ENCODE data around the gene TIAM2. TPM values are rescaled to one million over a fixed set of nuclear protein-coding genes. Genes with fewer than 3 reads are reported as not detected.

Gene TIAM2
- total RNA-seq, 1 donor from 2014 or later = 36.8 TPM

DNA sequence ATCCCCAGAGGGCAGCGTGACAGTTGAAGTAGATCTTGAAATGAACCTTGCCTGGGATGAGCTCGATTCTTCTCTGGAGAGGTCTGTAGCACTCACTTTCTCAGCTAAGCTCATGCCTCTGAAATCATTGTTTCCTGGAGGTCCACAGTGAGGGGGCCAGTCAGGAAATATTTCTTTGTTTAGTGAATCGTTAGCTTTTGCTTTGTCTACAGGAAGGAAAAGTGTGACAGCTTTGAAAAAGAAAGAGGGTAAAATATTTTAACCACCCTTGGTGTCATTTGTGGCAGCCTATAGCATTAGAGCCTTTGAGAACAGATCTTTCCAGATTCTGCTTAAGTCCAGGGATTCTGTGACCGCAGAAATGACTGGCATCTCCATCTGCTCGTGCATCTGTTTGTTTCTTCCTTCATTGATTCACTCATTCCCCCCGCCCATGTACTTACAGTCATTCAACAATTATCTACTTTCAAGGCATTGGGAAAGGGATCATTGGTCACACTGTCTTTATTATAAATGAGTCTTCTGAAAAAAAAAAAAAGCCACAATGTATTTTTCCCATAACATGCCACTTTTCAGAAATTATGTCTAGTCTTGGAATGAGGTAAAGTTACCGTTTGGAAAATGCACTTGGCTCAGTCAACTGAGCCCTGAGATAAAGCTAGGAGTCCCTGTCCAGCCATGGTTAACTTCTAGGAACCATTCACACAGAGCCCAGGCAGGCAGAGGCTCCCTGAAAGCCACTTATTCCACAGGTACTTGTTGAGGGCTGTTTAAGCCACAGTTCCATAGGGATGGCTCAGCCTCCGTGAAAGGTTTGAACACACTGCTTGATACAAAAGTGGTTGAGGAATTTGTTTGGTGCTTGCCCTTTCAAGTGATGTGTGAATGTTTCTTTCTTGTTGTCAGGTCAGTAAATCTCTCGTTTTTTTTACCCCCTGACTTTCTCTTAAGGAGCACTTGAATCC lies 86.0 kb downstream of the TIAM2 start:
- no peaks in the 10 kb centered on the region for H3K36me3 Mint-ChIP-seq (ENCODE audit: low read depth)
- TF ChIP-seq CTCF (conservative IDR thresholded peaks at IDR 0.05) = no peak
- no peak for DNase-seq (ENCODE audit: low read depth, low spot score)
- no peak overlapping the region for H3K4me3 Mint-ChIP-seq
- no peak overlapping the region for H3K27ac Mint-ChIP-seq (ENCODE audit: unreplicated experiment)
- peaks cover 52% of the 10 kb centered on the region for H3K4me1 Mint-ChIP-seq
- H3K9me3 Mint-ChIP-seq = no peaks in the 10 kb centered on the region
- H3K27me3 Mint-ChIP-seq (ENCODE audit: low read depth) = no peaks in the 10 kb centered on the region

DNA sequence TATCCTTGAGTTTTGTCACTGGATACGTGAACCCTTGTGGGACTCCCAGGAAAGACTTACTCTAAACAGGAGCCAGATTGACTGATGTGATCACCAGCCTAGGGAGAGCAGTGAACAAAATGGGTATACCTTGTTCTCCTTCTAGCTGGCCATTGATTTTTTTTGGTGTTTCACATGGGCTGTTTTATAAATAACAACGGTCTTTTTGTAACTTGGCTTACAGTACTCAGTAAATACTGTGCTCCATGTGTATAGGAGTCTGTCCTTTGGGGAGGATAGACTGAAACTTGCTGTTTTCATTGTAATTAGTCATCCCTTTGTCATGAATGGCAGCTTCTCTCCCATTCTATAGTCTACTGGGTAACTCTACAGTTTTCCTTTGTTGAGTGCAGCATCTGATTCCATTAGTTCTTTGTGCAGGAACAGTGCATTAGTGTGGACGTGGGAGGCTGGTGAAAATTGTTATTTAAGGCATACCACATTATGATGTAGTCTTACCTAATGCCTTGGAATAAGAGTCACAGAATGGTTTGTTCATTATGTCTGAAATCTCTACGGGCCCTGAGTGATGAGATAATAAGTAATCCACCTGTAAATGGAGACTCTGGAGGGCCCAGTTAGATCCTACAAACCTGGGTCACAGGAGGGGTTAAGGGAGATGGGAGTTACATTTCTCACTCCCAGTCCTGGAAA lies 89.5 kb downstream of the TIAM2 start:
- no peaks in the 10 kb centered on the region for H3K9me3 Mint-ChIP-seq
- no peak overlapping the region for H3K4me3 Mint-ChIP-seq

GRCh38 chr6:155085582-155086257 lies 90.6 kb downstream of the TIAM2 start:
- Mint-ChIP-seq H3K9me3 (no peaks in the 10 kb centered on the region), H3K4me3 (no peak overlapping the region), H3K27ac (ENCODE audit: unreplicated experiment) (peak overlapping the region; percentile 87), H3K36me3 (ENCODE audit: low read depth) (no peaks in the 10 kb centered on the region), H3K4me1 (peaks cover 32% of the 10 kb centered on the region), H3K27me3 (ENCODE audit: low read depth) (no peaks in the 10 kb centered on the region)
- no peak for DNase-seq (ENCODE audit: low read depth, low spot score)
- TF ChIP-seq CTCF (conservative IDR thresholded peaks at IDR 0.05) = no peak

More for the DNA sequence above, 89.5 kb downstream of the TIAM2 start:
- TF ChIP-seq CTCF (conservative IDR thresholded peaks at IDR 0.05) = no peak
- no peak overlapping the region for H3K27ac Mint-ChIP-seq (ENCODE audit: unreplicated experiment)
- no peaks in the 10 kb centered on the region for H3K27me3 Mint-ChIP-seq (ENCODE audit: low read depth)
- H3K4me1 Mint-ChIP-seq = peaks cover 34% of the 10 kb centered on the region
- no peaks in the 10 kb centered on the region for H3K36me3 Mint-ChIP-seq (ENCODE audit: low read depth)
- DNase-seq (ENCODE audit: low read depth, low spot score) = no peak

DNA sequence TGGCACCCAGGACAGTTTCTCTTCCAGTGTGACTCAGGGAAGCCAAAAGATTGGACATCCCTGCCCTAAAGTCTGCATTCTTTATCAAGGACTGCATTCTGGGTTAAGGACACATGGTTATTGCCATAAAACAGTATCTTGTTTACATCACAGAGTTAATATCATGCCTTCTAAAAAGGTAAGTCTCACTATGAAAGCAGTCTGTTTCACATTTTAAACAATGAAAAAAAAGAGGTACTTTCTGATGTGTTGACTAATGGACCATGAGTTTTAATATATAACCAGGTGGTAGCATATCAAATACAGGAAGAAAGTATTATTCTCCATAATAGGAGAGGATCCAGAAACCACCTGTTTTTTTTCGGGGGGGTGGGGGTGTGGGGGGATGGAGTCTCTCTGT lies 93.7 kb downstream of the TIAM2 start:
- H3K27me3 Mint-ChIP-seq (ENCODE audit: low read depth) = no peaks in the 10 kb centered on the region
- H3K4me1 Mint-ChIP-seq = peaks cover 21% of the 10 kb centered on the region
- TF ChIP-seq CTCF (conservative IDR thresholded peaks at IDR 0.05) = no peak
- no peak for DNase-seq (ENCODE audit: low read depth, low spot score)
- no peak overlapping the region for H3K4me3 Mint-ChIP-seq
- H3K27ac Mint-ChIP-seq (ENCODE audit: unreplicated experiment) = no peak overlapping the region
- no peaks in the 10 kb centered on the region for H3K9me3 Mint-ChIP-seq
- H3K36me3 Mint-ChIP-seq (ENCODE audit: low read depth) = peaks cover 8% of the 10 kb centered on the region

- Mint-ChIP-seq H3K4me3 (no peak overlapping the region), H3K27ac (ENCODE audit: unreplicated experiment) (no peak overlapping the region), H3K4me1 (peaks cover 12% of the 10 kb centered on the region), H3K27me3 (ENCODE audit: low read depth) (no peaks in the 10 kb centered on the region), H3K36me3 (ENCODE audit: low read depth) (peaks cover 8% of the 10 kb centered on the region), H3K9me3 (no peaks in the 10 kb centered on the region)
- TF ChIP-seq CTCF (conservative IDR thresholded peaks at IDR 0.05) = no peak
- no peak for DNase-seq (ENCODE audit: low read depth, low spot score)
Measured at GRCh38 chr6:155089746-155090145, 94.6 kb downstream of the TIAM2 start.

All from neural crest cell (in vitro differentiated cells).